ENCODE measurements around the gene DIS3L2. TPM values are rescaled to one million over a fixed set of nuclear protein-coding genes. Genes with fewer than 3 reads are reported as not detected.

The DIS3L2 gene
- total RNA-seq, 4 donors from 2014 or later = 18.7 to 30.9 (median 26.1) TPM

DNA sequence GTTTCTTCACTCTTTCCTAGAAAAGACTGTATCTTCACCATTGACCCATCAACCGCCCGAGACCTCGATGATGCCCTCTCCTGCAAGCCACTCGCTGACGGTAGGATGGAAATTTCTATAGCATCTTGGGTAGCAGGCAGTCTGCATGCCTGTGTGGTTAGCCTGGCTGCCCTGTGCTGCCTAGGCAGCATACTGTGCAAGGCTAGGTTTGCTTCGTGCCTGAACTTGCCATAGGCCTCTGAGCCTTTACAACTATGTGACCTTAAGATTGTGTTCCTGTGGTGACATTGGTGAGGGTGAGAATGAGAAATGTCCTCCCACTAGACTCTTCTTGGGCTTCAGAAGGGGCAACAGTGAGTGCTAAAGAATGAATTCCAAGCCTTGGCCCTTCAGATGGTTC is 248.8 kb downstream of the DIS3L2 start:
- TF ChIP-seq, protein P1, sequence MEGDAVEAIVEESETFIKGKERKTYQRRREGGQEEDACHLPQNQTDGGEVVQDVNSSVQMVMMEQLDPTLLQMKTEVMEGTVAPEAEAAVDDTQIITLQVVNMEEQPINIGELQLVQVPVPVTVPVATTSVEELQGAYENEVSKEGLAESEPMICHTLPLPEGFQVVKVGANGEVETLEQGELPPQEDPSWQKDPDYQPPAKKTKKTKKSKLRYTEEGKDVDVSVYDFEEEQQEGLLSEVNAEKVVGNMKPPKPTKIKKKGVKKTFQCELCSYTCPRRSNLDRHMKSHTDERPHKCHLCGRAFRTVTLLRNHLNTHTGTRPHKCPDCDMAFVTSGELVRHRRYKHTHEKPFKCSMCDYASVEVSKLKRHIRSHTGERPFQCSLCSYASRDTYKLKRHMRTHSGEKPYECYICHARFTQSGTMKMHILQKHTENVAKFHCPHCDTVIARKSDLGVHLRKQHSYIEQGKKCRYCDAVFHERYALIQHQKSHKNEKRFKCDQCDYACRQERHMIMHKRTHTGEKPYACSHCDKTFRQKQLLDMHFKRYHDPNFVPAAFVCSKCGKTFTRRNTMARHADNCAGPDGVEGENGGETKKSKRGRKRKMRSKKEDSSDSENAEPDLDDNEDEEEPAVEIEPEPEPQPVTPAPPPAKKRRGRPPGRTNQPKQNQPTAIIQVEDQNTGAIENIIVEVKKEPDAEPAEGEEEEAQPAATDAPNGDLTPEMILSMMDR (IDR thresholded peaks at IDR 0.05; ENCODE audit: low read depth) = no peak

DNA sequence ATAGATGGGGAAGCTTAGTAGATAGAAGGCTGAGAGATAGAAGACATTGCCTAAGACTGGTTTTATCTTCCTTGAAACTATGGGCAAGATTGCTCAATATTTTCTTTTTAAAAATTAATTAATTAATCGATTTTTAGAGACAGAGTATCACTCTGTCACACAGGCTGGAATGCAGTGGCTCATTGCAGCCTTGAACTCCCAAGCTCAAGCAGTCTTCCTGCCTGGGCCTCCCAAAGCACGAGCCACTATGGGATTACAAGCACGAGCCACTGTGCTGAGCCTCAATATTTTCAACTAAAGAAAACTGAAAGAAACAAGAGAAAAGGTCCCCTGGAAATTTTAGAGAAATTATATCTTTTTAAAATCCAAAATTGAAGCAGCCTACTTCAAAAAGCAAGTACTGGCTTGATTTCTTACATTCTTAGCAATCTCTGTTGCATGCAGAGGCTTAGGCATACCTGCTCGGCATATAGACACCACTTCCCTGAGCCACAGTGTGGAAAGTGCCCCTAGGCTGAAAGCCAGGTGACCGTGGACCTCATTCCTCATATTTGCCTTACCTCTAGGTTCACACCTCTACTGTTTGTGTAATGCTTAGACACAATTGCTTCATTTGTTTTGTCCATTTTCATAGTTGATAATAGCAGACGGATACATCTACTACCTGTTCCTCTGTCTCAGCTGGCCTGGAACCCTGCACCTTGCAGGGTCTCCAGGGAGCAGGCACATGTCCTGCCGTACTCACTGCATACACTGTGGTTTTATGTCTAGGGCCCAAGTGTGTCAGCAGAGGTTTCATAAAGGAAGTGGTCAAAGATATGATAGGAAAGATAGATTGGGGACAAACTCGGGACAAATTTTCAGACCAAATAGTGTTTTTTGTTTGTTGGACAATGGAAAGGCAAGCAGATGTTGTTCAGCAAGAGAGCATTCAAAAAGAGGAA is 250.5 kb downstream of the DIS3L2 start:
- TF ChIP-seq, protein P1 (IDR thresholded peaks at IDR 0.05; ENCODE audit: low read depth) = no peak

DNA sequence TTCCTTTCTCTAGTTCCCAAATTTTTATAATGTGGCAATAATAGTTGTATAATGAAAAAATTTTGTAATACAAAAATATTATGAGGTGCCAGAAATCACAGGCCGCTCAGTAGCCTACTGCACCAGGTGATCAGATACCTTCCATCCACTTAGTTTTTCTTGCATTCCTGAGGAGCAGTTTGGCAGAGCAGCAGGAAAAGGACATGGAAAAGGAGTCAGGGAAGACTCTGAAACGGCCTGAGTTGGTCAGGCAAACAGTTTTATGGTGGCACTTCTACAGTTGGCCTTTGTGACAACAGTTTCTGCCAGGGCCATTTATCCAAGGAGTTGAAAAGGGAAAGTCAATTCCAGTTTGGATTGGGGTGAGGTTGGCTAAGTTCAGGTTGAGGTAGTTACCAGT is 251.7 kb downstream of the DIS3L2 start:
- TF ChIP-seq, protein P1 (IDR thresholded peaks at IDR 0.05; ENCODE audit: low read depth) = no peak

DNA sequence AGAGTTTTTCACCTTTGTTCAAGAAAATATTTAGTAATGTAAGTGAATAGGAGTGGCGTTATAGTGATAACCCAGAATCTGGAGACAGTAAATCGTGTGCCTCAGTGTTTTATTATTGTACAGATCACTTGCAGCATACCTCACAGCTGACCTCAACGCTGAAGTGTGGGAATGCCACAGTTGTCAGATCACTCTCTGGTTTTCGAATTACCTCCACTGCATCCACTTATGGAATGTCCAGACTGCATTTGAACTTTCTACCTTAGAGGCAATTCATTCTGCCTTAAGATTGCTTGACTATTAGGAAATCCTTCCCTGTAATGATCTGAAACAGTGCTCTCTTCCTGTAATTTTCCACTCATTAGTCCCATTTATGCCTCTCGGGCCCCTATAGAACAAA is 252.5 kb downstream of the DIS3L2 start:
- TF ChIP-seq, protein P1 (IDR thresholded peaks at IDR 0.05; ENCODE audit: low read depth) = no peak

DNA sequence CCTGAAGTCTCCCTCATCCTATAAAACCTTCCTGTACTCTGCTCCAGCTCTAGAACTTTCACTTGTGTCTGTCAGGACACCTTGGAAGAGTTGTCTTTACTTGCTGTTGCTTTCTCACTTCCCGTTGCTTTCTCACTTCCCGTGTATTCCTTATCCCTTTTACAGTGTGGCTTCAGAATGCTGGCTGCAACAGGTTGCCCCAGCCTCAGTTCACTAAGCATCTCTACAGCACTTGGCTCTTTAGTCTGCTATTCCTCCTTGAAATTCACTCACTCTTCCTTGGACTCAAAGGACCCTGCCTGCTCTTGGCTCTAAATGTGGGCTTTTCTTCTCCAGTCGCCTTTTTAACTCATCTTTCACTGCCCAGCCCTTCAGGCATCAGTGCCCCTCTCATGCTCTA is 254.5 kb downstream of the DIS3L2 start:
- TF ChIP-seq, protein P1 (IDR thresholded peaks at IDR 0.05; ENCODE audit: low read depth) = no peak

DNA sequence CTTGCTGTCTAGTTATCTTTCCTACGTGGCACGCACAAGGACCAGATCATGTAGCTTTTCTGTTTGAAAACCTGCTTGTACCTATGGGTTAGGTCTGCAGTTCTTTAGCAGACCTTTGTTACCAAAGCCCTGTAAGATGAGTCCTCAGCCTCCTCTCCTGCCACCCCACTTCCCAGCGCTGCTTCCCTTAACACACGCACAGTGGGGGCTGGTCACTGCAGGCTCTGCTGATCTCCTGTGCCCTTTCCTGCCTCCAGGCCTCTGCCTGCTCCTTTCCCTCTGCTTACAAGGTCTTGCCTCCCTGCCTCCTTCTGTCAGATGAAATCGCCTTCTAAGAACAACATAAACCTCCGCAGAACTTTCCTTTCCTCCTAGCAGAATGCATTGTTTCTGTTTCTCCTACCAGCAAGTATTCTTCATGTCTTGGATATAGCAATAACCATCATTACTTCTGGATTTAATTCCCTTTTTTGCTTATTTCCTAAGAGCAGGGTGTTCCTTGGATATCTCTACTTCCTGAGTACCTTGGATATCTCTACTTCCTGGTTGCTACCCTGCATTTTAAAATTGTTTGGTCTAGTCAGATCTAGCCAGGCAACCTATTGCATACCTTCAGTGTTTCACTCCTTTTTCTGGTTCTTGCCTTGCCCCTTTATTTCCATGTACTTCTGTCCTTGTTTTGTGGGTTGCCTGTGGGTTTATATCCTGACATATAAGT is 257.4 kb downstream of the DIS3L2 start:
- TF ChIP-seq, protein P1 (IDR thresholded peaks at IDR 0.05; ENCODE audit: low read depth) = no peak

DNA sequence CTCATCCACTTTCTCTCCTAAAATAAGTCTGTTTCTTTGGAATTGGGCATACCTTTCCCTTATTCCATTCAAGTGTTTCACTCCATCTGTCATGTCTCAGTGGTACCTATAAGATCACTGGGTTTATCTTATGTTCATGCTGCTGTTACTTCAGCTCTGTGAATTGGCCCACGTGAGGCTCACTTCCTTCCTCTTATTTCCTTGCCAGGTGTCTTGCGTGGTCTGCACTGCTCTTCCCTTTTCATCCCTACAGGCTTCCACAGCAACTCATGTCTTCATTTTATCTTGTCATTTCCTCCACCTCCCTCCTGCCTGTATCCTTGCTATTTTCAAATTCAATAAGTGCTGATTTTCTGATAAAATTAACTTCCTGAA is 258.0 kb downstream of the DIS3L2 start:
- TF ChIP-seq, protein P1 (IDR thresholded peaks at IDR 0.05; ENCODE audit: low read depth) = no peak

Measured in subcutaneous adipose tissue (tissue), 4 donors.